ENCODE measurements around the gene PDCD5.

PDCD5 gene

GRCh38 chr19:32614916-32615315, 33.9 kb downstream of the PDCD5 start:
- H3K4me3 ChIP-seq (ENCODE audit: low read depth, low read length): no peak overlapping the region
- TF ChIP-seq CTCF (conservative IDR thresholded peaks at IDR 0.05; ENCODE audit: low read depth, low read length): no peak
- no peak for DNase-seq (ENCODE audit: low read depth)

GRCh38 chr19:32615569-32615968, 34.6 kb downstream of the PDCD5 start:
- no peak for DNase-seq (ENCODE audit: low read depth)
- TF ChIP-seq CTCF (conservative IDR thresholded peaks at IDR 0.05; ENCODE audit: low read depth, low read length): no peak
- no peak overlapping the region for H3K4me3 ChIP-seq (ENCODE audit: low read depth, low read length)

GRCh38 chr19:32619051-32619685, 38.2 kb downstream of the PDCD5 start:
- no peak for DNase-seq (ENCODE audit: low read depth)
- no peak overlapping the region for H3K4me3 ChIP-seq (ENCODE audit: low read depth, low read length)
- no peak for TF ChIP-seq CTCF (conservative IDR thresholded peaks at IDR 0.05; ENCODE audit: low read depth, low read length)

- no peak for TF ChIP-seq CTCF (conservative IDR thresholded peaks at IDR 0.05; ENCODE audit: low read depth, low read length)
- DNase-seq (ENCODE audit: low read depth): no peak
- no peak overlapping the region for H3K4me3 ChIP-seq (ENCODE audit: low read depth, low read length)
Measured at GRCh38 chr19:32622002-32622401, 41.0 kb downstream of the PDCD5 start.

GRCh38 chr19:32624410-32624809, 43.4 kb downstream of the PDCD5 start:
- no peak overlapping the region for H3K4me3 ChIP-seq (ENCODE audit: low read depth, low read length)
- TF ChIP-seq CTCF (conservative IDR thresholded peaks at IDR 0.05; ENCODE audit: low read depth, low read length): no peak
- peak; percentile 7 for DNase-seq (ENCODE audit: low read depth)

GRCh38 chr19:32626969-32627368, 46.0 kb downstream of the PDCD5 start:
- DNase-seq (ENCODE audit: low read depth): no peak
- H3K4me3 ChIP-seq (ENCODE audit: low read depth, low read length): no peak overlapping the region
- TF ChIP-seq CTCF (conservative IDR thresholded peaks at IDR 0.05; ENCODE audit: low read depth, low read length): no peak

GRCh38 chr19:32627714-32628270, 46.8 kb downstream of the PDCD5 start:
- H3K4me3 ChIP-seq (ENCODE audit: low read depth, low read length): no peak overlapping the region
- TF ChIP-seq CTCF (conservative IDR thresholded peaks at IDR 0.05; ENCODE audit: low read depth, low read length): no peak
- DNase-seq (ENCODE audit: low read depth): no peak

Data from choroid plexus epithelial cell (primary cell).